ENCODE measurements around the gene TUT4.

TUT4 gene

GRCh38 chr1:52463891-52464290, 89.0 kb downstream of the TUT4 start:
- Histone ChIP-seq H2AFZ (ENCODE audit: insufficient read depth, low read length, poor library complexity) (no peak overlapping the region), H2BK120ac (ENCODE audit: insufficient read depth, low read length, poor library complexity) (no peak overlapping the region), H3K27ac (ENCODE audit: low read depth, low read length) (no peak overlapping the region), H4K91ac (ENCODE audit: low read depth, low read length) (no peak overlapping the region), H4K12ac (ENCODE audit: low read depth, low read length) (no peak overlapping the region), H2AK5ac (ENCODE audit: low read length) (no peak overlapping the region), H3K9me3 (ENCODE audit: insufficient read depth, low read depth, low read length) (no peaks in the 10 kb centered on the region), H3K4me2 (ENCODE audit: low read length) (no peak overlapping the region), H3K4me3 (ENCODE audit: low read depth, low read length) (no peak overlapping the region), H2BK12ac (ENCODE audit: low read length) (no peak overlapping the region), H3K4me1 (ENCODE audit: control insufficient read depth in 1 of 2, insufficient read depth in 2 of 2, low read length in 2 of 2) (no peaks in the 10 kb centered on the region), H2BK5ac (ENCODE audit: low read depth, low read length, poor library complexity) (no peak overlapping the region), H3K9ac (ENCODE audit: low read length) (no peak overlapping the region), H3K18ac (ENCODE audit: low read length) (no peak overlapping the region), H3K27me3 (ENCODE audit: insufficient read depth, low read length) (no peaks in the 10 kb centered on the region), H3K23ac (ENCODE audit: low read length) (no peak overlapping the region), H3K14ac (ENCODE audit: low read length) (no peak overlapping the region), H3K36me3 (ENCODE audit: control insufficient read depth in 1 of 2, insufficient read depth in 2 of 2, low read length in 2 of 2) (peaks cover 0 to 6% of the 10 kb centered on the region in 2 experiments), H4K8ac (ENCODE audit: low read depth, low read length) (no peak overlapping the region), H3K79me2 (ENCODE audit: control insufficient read depth, insufficient read depth, low read length, poor library complexity) (no peaks in the 10 kb centered on the region), H3K79me1 (ENCODE audit: low read length) (no peaks in the 10 kb centered on the region), H3K4ac (ENCODE audit: low read depth, low read length) (no peak overlapping the region)
- no peak for DNase-seq
- WGBS (ENCODE audit: extremely low coverage, insufficient coverage, insufficient read length): no CpG with 5 or more reads among the region's 5 CpGs

DNA sequence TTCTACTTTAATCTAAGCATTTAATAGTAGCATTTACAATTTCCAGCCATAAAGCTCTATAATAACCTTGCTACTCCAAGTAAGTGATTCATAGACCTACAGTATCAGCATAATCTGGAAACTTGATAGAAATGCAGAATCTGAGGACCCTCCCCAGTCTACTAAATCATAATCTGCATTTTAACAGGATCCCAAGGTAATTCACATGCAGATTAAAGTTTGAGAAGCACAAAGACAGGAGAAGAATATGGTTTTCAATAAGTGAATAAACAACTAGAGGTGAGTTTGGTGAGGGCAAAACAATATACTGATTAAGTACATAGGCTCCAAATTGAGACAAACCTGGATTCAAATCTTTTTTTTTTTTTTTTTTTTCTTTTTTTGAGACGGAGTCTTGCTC, 91.1 kb downstream of the TUT4 start:
- no peak overlapping the region for H2BK120ac ChIP-seq (ENCODE audit: insufficient read depth, low read length, poor library complexity)
- no peak overlapping the region for H4K12ac ChIP-seq (ENCODE audit: low read depth, low read length)
- WGBS (ENCODE audit: extremely low coverage, insufficient coverage, insufficient read length): no CpG with 5 or more reads among the region's 1 CpG
- H2AK5ac ChIP-seq (ENCODE audit: low read length): no peak overlapping the region
- no peak overlapping the region for H3K27ac ChIP-seq (ENCODE audit: low read depth, low read length)
- peaks cover 0 to 5% of the 10 kb centered on the region in 2 experiments for H3K36me3 ChIP-seq (ENCODE audit: control insufficient read depth in 1 of 2, insufficient read depth in 2 of 2, low read length in 2 of 2)
- no peak overlapping the region for H2AFZ ChIP-seq (ENCODE audit: insufficient read depth, low read length, poor library complexity)
- no peak overlapping the region for H3K4me2 ChIP-seq (ENCODE audit: low read length)
- no peak overlapping the region for H2BK5ac ChIP-seq (ENCODE audit: low read depth, low read length, poor library complexity)
- H3K4me1 ChIP-seq (ENCODE audit: control insufficient read depth in 1 of 2, insufficient read depth in 2 of 2, low read length in 2 of 2): no peaks in the 10 kb centered on the region
- H3K23ac ChIP-seq (ENCODE audit: low read length): no peak overlapping the region
- no peak overlapping the region for H2BK12ac ChIP-seq (ENCODE audit: low read length)
- no peaks in the 10 kb centered on the region for H3K9me3 ChIP-seq (ENCODE audit: insufficient read depth, low read depth, low read length)
- H3K79me1 ChIP-seq (ENCODE audit: low read length): no peaks in the 10 kb centered on the region
- no peak overlapping the region for H3K18ac ChIP-seq (ENCODE audit: low read length)
- H3K4me3 ChIP-seq (ENCODE audit: low read depth, low read length): no peak overlapping the region
- H4K91ac ChIP-seq (ENCODE audit: low read depth, low read length): no peak overlapping the region
- H3K14ac ChIP-seq (ENCODE audit: low read length): no peak overlapping the region
- no peaks in the 10 kb centered on the region for H3K27me3 ChIP-seq (ENCODE audit: insufficient read depth, low read length)
- no peak overlapping the region for H3K9ac ChIP-seq (ENCODE audit: low read length)
- H3K4ac ChIP-seq (ENCODE audit: low read depth, low read length): no peak overlapping the region
- DNase-seq: peak in 1 of 2 donors; percentile 3
- no peak overlapping the region for H4K8ac ChIP-seq (ENCODE audit: low read depth, low read length)
- H3K79me2 ChIP-seq (ENCODE audit: control insufficient read depth, insufficient read depth, low read length, poor library complexity): no peaks in the 10 kb centered on the region

- no peaks in the 10 kb centered on the region for H3K9me3 ChIP-seq (ENCODE audit: insufficient read depth, low read depth, low read length)
- H2AK5ac ChIP-seq (ENCODE audit: low read length): no peak overlapping the region
- H2AFZ ChIP-seq (ENCODE audit: insufficient read depth, low read length, poor library complexity): no peak overlapping the region
- H3K14ac ChIP-seq (ENCODE audit: low read length): no peak overlapping the region
- H3K18ac ChIP-seq (ENCODE audit: low read length): no peak overlapping the region
- no peak overlapping the region for H4K12ac ChIP-seq (ENCODE audit: low read depth, low read length)
- H3K79me2 ChIP-seq (ENCODE audit: control insufficient read depth, insufficient read depth, low read length, poor library complexity): no peaks in the 10 kb centered on the region
- no peak overlapping the region for H3K4me3 ChIP-seq (ENCODE audit: low read depth, low read length)
- H3K79me1 ChIP-seq (ENCODE audit: low read length): no peaks in the 10 kb centered on the region
- no peaks in the 10 kb centered on the region for H3K27me3 ChIP-seq (ENCODE audit: insufficient read depth, low read length)
- no peak overlapping the region for H4K8ac ChIP-seq (ENCODE audit: low read depth, low read length)
- no peak overlapping the region for H2BK5ac ChIP-seq (ENCODE audit: low read depth, low read length, poor library complexity)
- no peaks in the 10 kb centered on the region for H3K36me3 ChIP-seq (ENCODE audit: control insufficient read depth in 1 of 2, insufficient read depth in 2 of 2, low read length in 2 of 2)
- no peak overlapping the region for H2BK120ac ChIP-seq (ENCODE audit: insufficient read depth, low read length, poor library complexity)
- H3K4me2 ChIP-seq (ENCODE audit: low read length): no peak overlapping the region
- H3K4me1 ChIP-seq (ENCODE audit: control insufficient read depth in 1 of 2, insufficient read depth in 2 of 2, low read length in 2 of 2): no peaks in the 10 kb centered on the region
- H3K4ac ChIP-seq (ENCODE audit: low read depth, low read length): no peak overlapping the region
- H3K23ac ChIP-seq (ENCODE audit: low read length): no peak overlapping the region
- DNase-seq: peak; percentile 89 to 94
- WGBS (ENCODE audit: extremely low coverage, insufficient coverage, insufficient read length): no CpG with 5 or more reads among the region's 1 CpG
- no peak overlapping the region for H4K91ac ChIP-seq (ENCODE audit: low read depth, low read length)
- H2BK12ac ChIP-seq (ENCODE audit: low read length): no peak overlapping the region
- no peak overlapping the region for H3K9ac ChIP-seq (ENCODE audit: low read length)
- no peak overlapping the region for H3K27ac ChIP-seq (ENCODE audit: low read depth, low read length)
Measured at GRCh38 chr1:52460694-52461093, 92.2 kb downstream of the TUT4 start.

DNA sequence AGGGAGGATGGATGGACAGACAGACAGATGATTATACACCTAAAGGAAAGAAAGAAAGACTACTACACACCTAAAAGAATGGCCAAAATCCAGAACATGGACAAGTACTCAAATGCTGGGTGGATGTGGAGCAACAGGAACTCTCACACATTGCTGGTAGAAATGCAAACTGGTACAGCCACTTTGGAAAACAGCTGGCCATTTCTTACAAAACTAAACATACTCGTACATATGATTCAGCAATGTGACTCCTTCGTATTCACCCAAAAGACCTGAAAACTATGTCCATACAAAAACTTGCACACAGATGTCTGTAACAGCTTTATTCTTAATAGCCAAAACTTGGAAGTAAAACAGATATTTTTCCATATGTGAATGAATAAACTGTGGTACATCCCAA, 97.2 kb downstream of the TUT4 start:
- H3K27me3 ChIP-seq (ENCODE audit: insufficient read depth, low read length): no peaks in the 10 kb centered on the region
- H3K4me1 ChIP-seq (ENCODE audit: control insufficient read depth in 1 of 2, insufficient read depth in 2 of 2, low read length in 2 of 2): no peaks in the 10 kb centered on the region
- no peak overlapping the region for H4K8ac ChIP-seq (ENCODE audit: low read depth, low read length)
- H2BK12ac ChIP-seq (ENCODE audit: low read length): no peak overlapping the region
- H3K23ac ChIP-seq (ENCODE audit: low read length): no peak overlapping the region
- H3K9ac ChIP-seq (ENCODE audit: low read length): no peak overlapping the region
- H3K9me3 ChIP-seq (ENCODE audit: insufficient read depth, low read depth, low read length): no peaks in the 10 kb centered on the region
- peaks cover 3 to 8% of the 10 kb centered on the region in 2 experiments for H3K36me3 ChIP-seq (ENCODE audit: control insufficient read depth in 1 of 2, insufficient read depth in 2 of 2, low read length in 2 of 2)
- H3K4me3 ChIP-seq (ENCODE audit: low read depth, low read length): no peak overlapping the region
- no peak overlapping the region for H3K14ac ChIP-seq (ENCODE audit: low read length)
- no peak overlapping the region for H2BK5ac ChIP-seq (ENCODE audit: low read depth, low read length, poor library complexity)
- H3K4me2 ChIP-seq (ENCODE audit: low read length): no peak overlapping the region
- H3K79me2 ChIP-seq (ENCODE audit: control insufficient read depth, insufficient read depth, low read length, poor library complexity): no peaks in the 10 kb centered on the region
- no peak overlapping the region for H3K27ac ChIP-seq (ENCODE audit: low read depth, low read length)
- H2AFZ ChIP-seq (ENCODE audit: insufficient read depth, low read length, poor library complexity): no peak overlapping the region
- H3K18ac ChIP-seq (ENCODE audit: low read length): no peak overlapping the region
- H2BK120ac ChIP-seq (ENCODE audit: insufficient read depth, low read length, poor library complexity): no peak overlapping the region
- no CpG with 5 or more reads among the region's 2 CpGs for WGBS (ENCODE audit: extremely low coverage, insufficient coverage, insufficient read length)
- peak; percentile 81 to 92 for DNase-seq
- H4K12ac ChIP-seq (ENCODE audit: low read depth, low read length): no peak overlapping the region
- H3K4ac ChIP-seq (ENCODE audit: low read depth, low read length): no peak overlapping the region
- no peak overlapping the region for H4K91ac ChIP-seq (ENCODE audit: low read depth, low read length)
- no peak overlapping the region for H2AK5ac ChIP-seq (ENCODE audit: low read length)
- H3K79me1 ChIP-seq (ENCODE audit: low read length): no peaks in the 10 kb centered on the region

Data from trophoblast cell (in vitro differentiated cells and primary cell).